NCI-H2029 (cell line): ENCODE results near the gene MRFAP1L1.
"Not testable (repeated sequence)": the region's sequence is repeated elsewhere in the genome, so short reads cannot be mapped to it uniquely, and the experiment has no call there.

ENCODE experiments used
- DNase-seq: peaks from one replicate; lab custom pipeline; 2025; lab: John Stamatoyannopoulos, UW

The MRFAP1L1 gene

DNA sequence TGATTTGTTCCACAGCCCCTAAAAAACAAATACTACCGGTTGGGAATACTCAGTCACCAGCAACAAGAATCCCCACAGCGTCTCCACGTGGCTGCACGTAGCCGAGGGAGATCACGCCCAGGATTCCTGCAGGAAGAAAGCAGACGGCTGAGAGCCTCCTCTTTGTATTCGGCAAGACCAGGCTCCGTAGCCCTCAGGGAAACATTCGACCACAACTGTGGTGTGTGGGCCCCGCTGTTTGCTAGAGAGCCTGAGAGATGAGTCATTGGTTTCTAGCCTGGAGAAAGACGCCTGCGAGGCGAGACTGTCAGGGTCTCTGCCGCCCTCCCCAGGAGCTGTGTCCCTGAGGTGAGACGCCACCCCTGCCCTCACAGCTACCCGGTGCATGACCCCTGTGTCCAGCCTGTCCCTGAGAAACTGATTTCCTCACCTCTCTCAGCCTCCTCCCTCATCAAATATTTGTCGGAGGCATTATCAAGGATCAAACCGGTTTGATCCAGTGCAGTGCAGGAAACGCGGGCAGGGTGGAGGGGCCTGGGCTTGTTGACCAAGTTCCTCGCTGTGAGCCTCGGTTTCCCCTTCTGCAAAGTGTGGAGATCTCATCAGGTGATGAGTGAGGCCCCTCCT is 20.7 kb downstream of the MRFAP1L1 start:
- DNase-seq: no peak

DNA sequence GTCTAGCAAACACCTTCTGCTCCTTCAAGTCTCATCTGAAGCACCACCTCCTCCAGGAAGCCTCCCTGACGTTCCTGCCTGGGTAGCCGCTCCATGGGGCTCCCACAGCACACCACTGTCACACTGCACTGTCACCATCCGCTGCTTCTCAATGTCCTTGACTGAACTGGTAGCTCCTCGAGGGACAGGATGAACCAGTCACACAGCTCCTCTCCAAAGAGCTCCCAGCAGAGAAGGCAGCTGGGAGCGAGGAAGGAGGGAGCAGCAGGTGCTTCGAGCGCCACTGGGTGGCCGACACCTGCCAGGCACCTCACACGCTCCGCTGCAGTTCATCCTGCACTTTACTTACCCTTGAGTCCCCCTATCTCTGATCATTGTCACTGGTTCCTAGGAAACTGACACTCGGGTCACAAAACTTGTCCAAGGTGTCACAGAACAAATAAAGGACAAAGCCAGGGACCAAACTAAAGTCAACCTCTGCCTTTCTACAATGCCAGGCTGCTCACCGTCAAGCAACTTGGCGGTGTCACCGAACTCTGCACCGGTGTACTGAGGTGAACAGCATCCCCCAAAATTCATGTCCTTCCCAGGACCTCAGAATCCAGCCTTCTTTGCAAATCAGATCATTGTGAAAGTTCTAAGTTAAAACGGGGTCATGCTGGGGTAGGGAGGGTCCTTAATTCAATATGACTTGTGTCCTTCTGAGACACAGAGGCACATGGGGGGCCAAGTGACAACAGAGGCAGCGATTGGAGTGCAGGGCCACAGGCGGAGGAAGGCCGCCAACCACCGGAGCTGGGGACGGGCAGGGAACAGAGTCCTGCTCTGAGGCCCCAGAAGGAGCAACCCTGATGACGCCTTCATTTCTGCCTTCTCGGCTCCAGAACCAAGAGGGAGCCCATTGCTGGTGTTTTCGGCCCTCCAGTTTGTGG is 21.5 kb downstream of the MRFAP1L1 start:
- peak; percentile 33 for DNase-seq

DNA sequence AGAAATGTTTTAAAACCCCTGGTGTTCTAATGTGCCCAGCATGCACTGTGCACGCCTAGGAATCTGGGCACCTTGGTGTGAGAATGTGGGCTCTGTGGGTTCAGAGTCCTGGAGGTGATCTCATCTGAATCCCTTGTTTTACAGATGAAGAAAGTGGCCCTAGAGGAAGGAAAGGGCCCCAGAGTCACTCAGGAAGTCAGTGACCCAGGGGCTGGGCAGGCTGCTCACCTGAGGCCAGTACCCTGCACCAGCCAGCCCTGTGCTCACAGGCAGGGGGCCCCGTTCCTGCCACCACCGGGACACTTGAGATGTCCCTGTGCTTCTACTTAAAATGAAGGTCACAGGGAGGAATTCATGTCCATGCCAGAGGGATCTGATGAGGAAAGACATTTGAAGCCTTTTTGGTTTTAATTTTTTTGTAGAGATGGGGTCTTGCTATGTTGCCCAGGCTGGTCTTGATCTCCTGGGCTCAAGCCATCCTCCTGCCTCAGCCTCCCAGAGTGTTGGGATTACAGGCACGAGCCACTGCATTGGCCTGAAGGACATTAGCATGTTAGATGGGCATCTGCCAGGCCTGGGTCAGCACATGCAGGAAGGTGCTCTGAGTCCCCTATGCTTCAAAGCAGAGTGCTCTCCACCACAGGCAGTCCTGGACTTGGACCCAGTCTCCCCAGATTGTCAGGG is 23.4 kb downstream of the MRFAP1L1 start:
- DNase-seq: no peak

DNA sequence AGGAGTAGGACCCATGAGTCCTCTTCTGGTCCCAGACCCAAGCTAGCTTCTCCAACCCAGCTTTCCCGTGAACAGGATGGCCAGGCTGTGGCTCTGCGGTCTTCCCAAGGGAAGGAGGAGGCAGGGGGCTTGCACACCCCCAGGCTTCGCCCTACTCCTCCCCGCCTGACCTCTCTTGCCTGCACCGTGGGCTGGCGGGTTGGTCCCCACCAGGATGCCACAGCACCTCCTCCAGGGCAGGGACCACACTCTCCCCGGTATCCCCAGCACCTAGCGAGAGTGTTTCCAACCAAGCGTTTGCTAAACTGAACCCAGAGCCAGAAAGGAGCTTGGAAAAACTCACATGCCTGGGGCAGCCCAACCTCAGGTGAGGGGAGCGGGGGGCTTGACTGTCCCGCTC is 25.0 kb downstream of the MRFAP1L1 start:
- no peak for DNase-seq

DNA sequence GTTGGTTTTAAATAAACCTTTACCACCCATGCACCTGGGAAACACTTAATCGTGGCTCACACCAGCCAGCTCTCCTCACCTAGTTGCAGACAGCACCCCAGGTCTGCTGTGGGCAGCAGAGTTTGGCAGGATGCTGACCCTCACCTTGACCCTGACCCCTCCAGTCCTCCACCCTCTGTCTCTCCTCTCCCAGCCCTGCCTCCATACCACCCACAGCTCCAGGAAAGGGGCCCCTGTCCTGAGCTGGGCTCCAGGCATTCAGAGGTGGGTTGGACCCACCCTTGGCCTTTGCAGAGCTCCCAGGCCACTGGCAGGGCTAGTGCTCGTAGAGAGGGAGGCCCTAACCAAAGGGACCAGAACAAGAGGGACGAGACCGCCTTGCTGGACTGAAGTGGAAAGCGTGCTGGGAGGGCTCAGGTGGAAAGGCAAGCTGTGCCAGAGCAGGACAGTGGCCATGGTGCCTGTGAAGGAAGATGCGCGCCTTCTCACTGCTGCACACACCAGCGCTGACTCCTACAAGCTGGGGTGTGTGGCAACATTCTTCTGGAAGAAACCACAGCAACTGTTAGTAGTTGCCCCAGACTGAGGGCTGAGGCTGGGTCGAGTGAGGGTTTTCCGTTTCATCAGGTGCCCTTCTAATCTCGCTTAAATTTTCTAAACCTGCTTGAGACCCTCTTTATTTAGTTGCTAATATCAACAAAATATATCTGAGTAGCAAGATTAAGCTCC is 26.6 kb downstream of the MRFAP1L1 start:
- DNase-seq: no peak

DNA sequence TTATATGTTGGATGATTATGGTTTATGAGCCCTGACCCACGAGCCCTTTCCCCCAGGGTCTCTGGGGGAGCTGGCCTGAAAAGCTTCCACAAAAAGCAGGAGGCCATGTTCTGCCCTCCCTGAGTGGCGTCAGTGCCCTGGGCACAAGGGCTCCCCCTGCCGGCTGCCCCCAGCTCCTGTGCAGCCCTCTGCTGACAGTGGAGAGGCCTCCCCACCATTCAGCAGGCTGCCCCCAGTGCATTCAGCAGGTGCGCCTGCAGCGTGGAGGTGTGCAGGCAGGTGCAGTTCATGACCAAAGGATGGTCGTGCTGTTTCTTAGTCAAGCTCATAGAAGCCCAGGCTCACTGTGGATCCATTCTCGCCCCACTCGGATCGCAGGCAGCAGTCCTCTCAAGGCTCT is 28.5 kb downstream of the MRFAP1L1 start:
- no peak for DNase-seq

DNA sequence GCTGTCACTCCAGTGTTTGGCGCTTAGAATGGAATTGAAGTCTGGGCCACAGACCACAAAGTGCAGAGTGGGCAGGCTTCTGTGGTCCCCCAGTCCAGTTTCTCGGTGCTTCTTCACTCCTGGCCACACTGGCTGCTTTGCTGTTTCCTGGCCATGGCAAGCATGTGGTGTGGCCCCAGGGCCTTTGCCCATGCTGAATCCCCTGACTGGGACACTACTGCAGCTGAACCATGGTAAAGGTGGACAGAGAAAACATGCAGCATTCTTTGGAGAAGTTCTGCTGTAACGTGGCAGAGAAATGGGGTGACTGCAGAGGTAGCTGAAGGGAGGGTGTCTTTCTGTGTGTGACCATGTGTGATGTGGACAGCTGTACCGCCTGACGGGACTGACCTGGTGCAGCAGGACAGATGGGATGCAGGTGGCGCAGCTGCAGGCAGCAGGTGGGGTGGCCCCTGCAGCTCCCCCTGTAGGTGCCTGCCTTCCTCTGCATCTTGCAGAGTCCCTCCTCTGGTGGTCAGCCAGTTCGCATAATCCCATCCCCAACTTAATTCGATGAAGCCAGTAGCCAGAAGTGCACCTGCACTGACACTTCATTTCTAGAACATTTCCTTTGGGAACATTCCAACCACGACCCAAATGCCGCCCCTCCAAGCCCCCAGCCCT is 29.2 kb downstream of the MRFAP1L1 start:
- DNase-seq: no peak

DNA sequence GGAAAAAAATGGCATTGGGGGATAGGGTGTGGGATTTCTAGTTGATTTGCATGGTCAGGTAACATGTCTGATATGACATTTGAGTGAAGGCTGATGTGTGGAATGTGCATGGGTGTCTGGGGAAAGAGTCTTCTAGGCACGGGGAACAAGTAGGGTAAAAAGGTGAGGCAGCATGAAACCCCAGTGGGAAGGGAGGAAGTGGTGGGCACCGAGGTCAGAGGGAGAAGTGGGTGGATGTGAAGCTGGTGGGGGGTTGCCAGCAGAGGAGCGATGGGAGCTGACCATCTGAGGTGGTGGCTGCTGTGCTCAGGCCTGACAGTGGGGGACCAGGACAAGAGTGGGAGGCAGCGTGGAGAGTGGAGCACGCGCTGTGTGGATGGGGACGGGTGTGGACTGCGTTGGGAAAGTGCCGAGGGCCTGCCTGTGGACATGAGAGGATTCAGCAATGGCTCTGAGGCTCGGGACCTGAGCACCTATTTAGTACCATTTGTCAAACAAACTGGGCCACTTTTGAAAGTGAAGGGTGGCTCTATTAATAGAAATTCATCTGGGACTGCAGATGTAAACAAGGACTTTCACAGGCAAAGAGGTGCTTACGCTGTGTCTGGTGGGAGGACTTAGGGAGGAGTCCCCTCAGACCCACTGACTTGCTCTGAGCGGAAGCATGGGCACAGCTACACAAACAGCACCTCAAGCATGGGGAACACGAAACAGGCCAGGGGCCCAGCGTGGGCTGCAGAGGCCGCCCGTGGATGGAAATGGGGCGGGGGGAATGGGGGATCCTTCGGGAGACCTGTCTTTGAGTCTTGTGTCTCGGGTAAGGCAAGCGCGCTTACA is 32.7 kb downstream of the MRFAP1L1 start:
- DNase-seq: no peak

DNA sequence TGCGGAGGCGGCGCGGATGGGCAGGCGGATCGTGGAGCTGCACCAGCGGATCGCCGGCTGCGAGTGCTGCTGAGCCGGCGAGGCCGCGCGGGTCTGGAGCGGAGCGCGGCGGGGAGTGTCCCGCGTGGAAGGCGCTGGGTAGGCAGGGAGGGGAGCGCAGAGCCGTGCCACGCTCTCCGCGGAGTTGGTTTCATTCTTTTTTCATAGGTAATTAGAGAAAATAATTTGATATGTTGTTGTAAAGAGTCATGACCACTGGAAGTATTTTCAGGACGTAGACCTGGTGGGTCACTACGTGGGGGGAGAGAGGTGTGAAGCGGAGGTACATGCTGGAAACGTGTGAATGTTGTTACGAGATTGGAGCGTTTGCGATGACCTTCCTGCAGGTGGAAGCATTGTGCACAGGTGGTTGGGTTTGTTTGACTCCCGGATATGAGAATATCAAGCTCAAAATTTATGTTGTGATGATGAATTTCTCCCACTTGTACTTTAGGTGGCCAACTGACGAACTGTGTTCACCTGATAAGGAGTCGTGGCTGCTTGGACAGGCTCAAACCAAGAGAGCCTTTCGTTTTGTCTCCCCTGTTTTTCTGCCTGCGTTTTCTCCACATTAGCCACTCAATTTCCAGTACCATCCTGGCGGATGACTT is 35.0 kb downstream of the MRFAP1L1 start:
- DNase-seq: peak; percentile 46

DNA sequence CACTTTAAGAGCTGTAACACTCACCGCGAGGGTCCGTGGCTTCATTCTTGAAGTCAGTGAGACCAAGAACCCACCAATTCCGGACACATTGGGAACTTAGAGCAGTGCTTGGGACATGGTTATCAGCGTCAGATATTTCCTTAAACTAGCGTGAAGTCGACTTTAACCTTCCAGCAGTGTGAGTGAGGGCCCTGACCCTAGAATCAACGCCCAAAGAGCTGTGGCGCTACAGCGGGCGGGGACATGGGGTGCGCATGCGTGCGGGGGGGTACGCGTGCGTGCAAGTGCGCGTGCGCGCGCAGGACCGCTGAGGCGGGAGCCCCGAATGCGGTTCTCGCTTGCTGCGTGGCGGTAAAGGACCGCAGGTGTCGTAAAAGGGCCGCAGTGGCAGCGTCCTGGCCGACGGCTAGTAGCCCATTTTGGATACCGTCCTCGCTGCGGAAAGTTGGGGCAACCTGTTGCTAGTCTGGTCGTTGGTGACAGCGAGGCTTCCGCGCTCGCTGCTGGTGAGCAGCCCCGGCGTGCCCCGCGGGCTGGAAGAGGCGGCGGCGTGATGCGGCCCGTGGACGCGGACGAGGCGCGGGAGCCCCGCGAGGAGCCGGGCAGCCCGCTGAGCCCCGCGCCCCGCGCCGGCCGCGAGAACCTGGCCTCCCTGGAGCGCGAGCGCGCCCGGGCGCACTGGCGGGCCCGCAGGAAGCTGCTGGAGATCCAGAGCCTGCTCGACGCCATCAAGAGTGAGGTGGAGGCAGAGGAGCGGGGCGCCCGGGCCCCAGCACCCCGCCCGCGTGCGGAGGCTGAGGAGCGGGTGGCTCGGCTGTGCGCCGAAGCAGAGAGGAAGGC is 35.8 kb downstream of the MRFAP1L1 start:
- DNase-seq: peak; percentile 89

DNA sequence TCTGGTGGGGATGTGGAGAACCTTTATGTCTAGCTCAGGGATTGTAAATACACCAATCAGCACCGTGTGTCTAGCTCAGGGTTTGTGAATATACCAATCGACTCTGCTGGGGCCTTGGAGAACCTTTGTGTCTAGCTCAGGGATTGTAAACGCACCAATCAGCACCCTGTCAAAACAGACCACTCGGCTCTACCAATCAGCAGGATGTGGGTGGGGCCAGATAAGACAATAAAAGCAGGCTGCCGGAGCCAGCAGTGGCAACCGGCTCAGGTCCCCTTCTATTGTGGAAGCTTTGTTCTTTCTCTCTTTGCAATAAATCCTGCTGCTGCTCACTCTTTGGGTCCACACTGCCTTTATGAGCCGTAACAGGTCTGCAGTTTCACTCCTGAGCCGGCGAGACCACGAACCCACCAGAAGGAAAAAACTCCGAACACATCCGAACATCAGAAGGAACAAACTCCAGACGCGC is 36.4 kb downstream of the MRFAP1L1 start:
- DNase-seq: not testable (repeated sequence)

DNA sequence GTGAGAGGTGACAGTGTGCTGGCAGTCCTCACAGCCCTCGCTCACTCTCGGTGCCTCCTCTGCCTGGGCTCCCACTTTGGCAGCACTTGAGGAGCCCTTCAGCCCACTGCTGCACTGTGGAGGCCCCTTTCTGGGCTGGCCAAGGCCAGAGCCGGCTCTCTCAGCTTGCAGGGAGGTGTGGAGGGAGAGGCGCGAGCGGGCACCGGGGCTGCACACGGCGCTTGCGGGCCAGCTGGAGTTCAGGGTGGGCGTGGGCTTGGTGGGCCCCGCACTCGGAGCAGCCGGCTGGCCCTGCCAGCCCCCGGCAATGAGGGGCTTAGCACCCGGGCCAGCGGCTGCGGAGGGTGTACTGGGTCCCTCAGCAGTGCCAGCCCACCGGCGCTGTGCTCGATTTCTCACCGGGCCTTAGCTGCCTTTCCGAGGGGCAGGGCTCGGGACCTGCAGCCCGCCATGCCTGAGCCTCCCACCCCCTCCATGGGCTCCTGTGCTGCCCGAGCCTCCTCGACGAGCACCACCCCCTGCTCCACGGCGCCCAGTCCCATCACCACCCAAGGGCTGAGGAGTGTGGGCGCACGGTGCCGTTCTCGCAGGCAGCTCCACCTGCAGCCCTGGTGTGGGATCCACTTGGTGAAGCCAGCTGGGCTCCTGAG is 37.0 kb downstream of the MRFAP1L1 start:
- DNase-seq: not testable (repeated sequence)

DNA sequence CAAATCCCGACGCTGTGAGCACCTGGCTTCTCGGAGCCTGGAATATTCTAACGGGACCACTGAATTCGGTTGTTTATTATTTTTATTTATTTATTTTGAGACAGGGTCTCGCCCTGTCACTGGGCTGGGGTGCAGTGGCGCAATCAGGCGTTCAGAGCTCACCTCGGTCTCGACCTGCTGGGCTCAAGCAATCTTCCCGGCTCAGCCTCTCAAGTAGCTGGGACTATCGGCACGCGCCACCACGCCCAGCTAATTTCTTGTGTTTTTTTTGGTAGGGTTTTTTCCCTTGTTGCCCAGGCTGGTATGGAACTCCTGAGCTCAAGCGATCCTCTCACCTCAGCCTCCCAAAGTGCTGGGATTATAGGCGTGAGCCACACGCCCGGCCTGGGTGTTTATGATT is 37.5 kb downstream of the MRFAP1L1 start:
- DNase-seq: no peak

DNA sequence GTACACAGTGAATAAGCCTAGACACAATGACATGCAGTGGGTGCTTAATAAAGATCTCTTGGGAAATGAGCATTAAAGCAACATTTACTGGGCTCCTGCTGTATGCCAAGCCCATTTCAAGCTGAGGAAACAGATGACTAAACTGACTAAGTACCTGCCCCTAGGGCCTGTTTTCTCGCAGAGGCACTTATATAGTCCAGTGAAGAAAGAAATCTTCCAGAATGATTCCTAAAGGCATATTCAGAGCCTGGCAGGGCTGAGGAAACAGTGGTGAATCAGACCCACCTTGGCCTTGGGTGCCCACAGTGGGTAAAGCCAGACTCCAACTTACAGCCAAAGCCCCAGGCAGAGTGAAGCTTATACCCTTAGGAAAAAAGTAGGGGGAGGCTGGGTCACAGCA is 38.0 kb downstream of the MRFAP1L1 start:
- no peak for DNase-seq

DNA sequence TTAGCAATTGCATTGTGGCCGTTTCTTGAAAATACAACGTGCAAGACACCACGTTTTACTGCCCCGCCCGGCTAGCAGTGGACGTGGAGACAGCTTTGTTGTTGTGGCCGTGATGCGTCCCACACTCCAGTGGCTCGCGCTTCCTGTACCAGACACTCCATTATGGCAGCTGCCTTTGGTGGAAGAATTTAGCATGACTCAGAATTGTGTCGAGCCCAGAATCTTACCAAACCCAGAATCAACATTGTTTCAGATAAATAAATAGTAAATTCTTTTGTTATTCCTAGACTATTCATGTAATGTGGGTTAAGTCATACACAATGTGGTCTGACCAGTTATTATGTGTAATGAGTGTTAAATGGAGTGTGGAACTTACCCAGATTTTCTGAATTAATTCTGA is 41.3 kb downstream of the MRFAP1L1 start:
- no peak for DNase-seq

DNA sequence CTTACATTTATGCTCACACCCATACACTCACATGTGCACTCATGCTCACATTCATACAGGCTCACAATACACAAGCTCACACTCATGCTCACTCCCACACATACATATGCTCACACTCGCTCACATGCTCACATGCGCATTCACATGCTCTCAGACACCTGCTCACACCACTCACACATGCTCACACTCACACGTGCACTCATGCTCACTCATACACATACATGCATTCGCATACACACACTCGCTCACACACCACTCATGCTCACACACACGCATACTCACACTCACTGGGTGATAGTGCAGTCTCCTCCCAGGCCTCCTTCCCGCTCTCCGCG is 44.4 kb downstream of the MRFAP1L1 start:
- DNase-seq: no peak

DNA sequence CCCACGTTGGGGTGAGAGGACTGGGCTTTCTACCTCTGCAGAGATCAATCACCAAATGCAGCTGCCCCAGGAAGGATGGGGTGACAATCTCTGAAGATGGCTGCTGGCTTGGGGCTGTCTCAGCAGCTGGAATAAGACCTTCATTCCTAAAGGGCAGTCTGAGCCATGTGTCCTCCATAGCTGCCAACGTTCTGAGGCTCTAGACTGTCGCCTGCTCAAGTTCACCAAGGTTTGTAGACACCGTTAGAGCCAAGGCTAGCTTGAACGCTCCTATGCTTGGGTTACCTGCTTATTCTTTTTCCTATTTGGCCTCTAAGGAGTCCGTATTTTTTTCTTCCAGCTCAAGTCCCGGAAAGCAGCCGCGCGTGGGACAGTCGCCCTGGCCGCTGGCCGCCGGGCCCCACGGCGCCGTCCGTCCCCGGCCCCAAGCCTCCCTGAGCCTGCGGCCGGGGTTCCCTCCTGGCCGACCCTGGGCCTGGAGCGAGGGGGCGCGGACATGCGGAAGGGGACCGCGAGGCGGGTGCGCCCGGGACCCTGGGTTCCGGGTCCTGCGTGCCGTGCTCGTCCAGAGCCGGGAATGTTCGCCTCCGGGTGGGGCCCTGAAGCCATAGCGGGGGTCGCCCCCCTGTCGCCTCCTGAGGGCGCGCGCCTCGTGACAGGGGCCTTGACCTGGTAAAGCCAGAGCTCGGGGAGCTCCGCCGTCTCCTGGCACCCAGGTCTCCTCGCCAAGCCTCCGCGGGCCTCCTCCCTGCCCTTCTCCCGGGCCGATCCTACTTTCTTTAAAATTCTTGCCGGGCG is 45.9 kb downstream of the MRFAP1L1 start:
- DNase-seq: no peak

DNA sequence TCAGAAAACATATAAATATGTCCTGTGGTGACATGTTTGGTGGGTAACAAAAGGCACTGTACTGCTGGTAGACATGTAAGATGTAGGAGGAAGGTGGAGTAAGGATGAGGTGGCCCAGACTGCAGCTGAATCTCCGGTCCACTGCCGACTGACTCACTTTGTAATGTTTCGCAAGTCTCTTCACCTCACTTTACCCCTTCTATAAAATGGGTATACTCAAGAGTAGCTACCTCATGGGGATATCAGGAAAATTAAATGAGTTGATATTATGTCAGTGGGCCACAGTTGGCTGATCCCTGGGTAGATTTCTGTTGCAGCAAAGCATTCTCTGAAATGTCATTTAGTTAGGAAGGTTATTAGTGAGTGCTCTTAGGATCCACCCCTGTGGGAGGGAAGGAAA is 47.1 kb downstream of the MRFAP1L1 start:
- no peak for DNase-seq
